ENCODE data around the gene GXYLT2. TPM values are rescaled to one million over a fixed set of nuclear protein-coding genes. Genes with fewer than 3 reads are reported as not detected.

GXYLT2 gene
- total and polyA plus RNA-seq, 2 of the 13 experiments (the other 11 are each of a cell fraction or from before 2014, with no cell fraction given): 4.3 to 6.9 TPM

- TF ChIP-seq POLR2AphosphoS2 (IDR thresholded peaks at IDR 0.05; ENCODE audit: low read depth, low read length) (no peak), NCOA2 (CRISPR knock-in tag; IDR thresholded peaks at IDR 0.05) (peak; percentile 67), SNAPC5 (CRISPR knock-in tag; IDR thresholded peaks at IDR 0.05; ENCODE audit: borderline replicate concordance) (no peak), NR0B2 (CRISPR knock-in tag; IDR thresholded peaks at IDR 0.05) (no peak), AGO1 (IDR thresholded peaks at IDR 0.05; ENCODE audit: low read depth, low read length, poor library complexity, severe bottlenecking) (no peak), MIER2 (CRISPR knock-in tag; IDR thresholded peaks at IDR 0.05) (0 out of 2 replicates have a peak, but pooled peaks have one; percentile 28), DZIP1 (CRISPR knock-in tag; IDR thresholded peaks at IDR 0.05) (no peak), ZNF775 (CRISPR knock-in tag; IDR thresholded peaks at IDR 0.05; ENCODE audit: borderline replicate concordance) (no peak), THAP7 (CRISPR knock-in tag; IDR thresholded peaks at IDR 0.05) (peak; percentile 60; the same call in 1 of the 2 replicates), RFX1 (IDR thresholded peaks at IDR 0.05) (no peak), KDM5A (IDR thresholded peaks at IDR 0.05; ENCODE audit: borderline replicate concordance, low read length) (peak; percentile 27; the same call in 1 of the 2 replicates), DBP (CRISPR knock-in tag; IDR thresholded peaks at IDR 0.05; ENCODE audit: not compliant biosample characterization) (no peak), PLSCR1 (CRISPR knock-in tag; IDR thresholded peaks at IDR 0.05; ENCODE audit: borderline replicate concordance) (no peak), ATRX (CRISPR knock-in tag; IDR thresholded peaks at IDR 0.05; ENCODE audit: borderline replicate concordance) (no peak), ZNF580 (CRISPR knock-in tag; IDR thresholded peaks at IDR 0.05; ENCODE audit: borderline replicate concordance, low read depth) (no peak), PHF21A (CRISPR knock-in tag; IDR thresholded peaks at IDR 0.05) (peak; percentile 33; the same call in 1 of the 2 replicates), ZBTB49 (CRISPR knock-in tag; IDR thresholded peaks at IDR 0.05; ENCODE audit: borderline replicate concordance) (no peak)
These were observed 50.8 kb downstream of the GXYLT2 start (continued) for GRCh38 chr3:72938471-72939265.

All from HepG2 (cell line).